ENCODE data around the gene CSNK2B. TPM values are rescaled to one million over a fixed set of nuclear protein-coding genes. Genes with fewer than 3 reads are reported as not detected.
A peak's percentile ranks its signal among the peaks of the same experiment; 100 is the strongest.

Gene CSNK2B
- total and polyA plus RNA-seq, 2 donors = 169 TPM

DNA sequence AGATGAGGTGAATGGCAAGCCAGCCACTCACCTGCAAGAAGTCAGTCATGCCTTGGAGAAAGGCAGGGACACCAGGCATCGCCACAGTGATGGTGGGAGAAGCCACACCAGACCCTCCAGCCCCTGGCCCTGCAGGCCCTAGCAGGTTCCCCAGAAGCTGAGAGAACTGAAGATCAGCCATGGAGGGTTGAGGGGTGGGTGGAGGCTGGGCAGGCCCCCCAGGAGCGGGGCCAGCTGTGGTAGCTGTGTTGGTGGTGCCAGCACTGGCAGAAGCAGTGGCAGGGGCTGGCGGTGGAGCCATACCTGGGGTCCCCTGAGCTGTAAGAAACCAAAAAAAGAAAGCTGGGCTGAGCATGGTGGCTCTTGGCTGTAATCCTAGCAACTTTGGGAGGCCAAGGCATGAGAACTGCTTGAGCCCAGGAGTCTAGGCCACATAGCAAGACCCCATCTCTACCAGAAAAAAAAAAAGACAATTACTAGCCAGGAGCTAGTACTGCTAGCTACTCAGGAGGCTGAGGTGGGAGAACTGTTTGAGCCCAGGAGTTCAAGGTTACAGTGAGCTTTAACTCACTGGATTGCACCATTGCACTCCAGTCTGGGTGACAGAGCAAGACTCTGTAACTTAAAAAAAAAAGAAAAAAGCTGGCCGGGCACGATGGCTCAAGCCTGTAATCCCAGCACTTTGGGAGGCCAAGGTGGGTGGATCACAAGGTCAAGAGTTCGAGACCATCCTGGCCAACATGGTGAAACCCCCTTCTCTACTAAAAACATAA lies 22.9 kb upstream of the CSNK2B start:
- 98% methylated on average over 6 of the region's 6 CpGs for WGBS
- H3K27me3 ChIP-seq (ENCODE audit: control insufficient read depth in 2 of 2, insufficient read depth in 1 of 2, low read length in 1 of 2) = no peaks in the 10 kb centered on the region
- H3K4me3 ChIP-seq (ENCODE audit: low read length in 2 of 2) = no peak overlapping the region
- no peaks in the 10 kb centered on the region for H3K4me1 ChIP-seq (ENCODE audit: control insufficient read depth in 2 of 2, insufficient read depth in 2 of 2, low read length in 2 of 2)
- DNase-seq (ENCODE audit: low read depth in 6 of 9, low spot score in 9 of 9) = no peak
- no peaks in the 10 kb centered on the region for H3K9me3 ChIP-seq (ENCODE audit: control insufficient read depth in 2 of 2, insufficient read depth in 1 of 2, low read length in 1 of 2)
- peaks cover 90 to 92% of the 10 kb centered on the region in 2 donors for H3K36me3 ChIP-seq (ENCODE audit: control insufficient read depth in 2 of 2, insufficient read depth in 2 of 2, low read length in 1 of 2)
- H3K27ac ChIP-seq (ENCODE audit: low read depth in 1 of 2, low read length in 1 of 2) = no peak overlapping the region

DNA sequence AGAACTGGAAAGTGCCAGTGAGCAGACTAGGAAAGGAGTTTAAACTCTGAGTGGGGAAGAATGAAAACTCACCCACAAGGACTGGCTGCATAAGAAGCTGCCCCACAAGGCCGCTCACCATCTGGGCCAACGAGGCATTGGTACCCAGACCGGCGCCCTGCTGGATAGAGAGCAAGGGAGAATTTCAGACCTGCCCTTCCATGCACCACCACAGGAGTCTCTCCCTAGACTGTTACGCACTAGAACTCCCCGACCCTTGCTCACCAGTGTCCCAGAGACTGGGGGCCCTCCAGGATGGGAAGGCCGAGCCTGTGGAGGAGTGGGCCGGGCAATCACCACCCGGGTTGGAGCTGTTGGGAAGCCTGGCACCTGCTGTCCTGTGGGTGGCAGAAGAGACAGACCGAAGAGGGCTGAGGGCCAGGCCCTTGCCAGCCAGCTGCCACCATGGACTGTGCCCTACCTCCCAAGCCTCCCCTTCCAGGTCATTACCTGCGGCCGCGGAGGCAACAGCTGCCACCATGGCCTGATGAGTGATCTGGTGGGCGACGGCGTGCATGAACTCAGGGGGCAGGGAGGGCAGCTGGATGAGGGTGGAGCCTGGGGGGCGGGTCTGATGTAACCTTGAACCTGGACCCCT lies 21.9 kb upstream of the CSNK2B start:
- Histone ChIP-seq H3K9me3 (ENCODE audit: control insufficient read depth in 2 of 2, insufficient read depth in 1 of 2, low read length in 1 of 2) (no peaks in the 10 kb centered on the region), H3K36me3 (ENCODE audit: control insufficient read depth in 2 of 2, insufficient read depth in 2 of 2, low read length in 1 of 2) (peaks cover 94 to 95% of the 10 kb centered on the region in 2 donors), H3K4me3 (ENCODE audit: low read length in 2 of 2) (no peak overlapping the region), H3K27me3 (ENCODE audit: control insufficient read depth in 2 of 2, insufficient read depth in 1 of 2, low read length in 1 of 2) (no peaks in the 10 kb centered on the region), H3K27ac (ENCODE audit: low read depth in 1 of 2, low read length in 1 of 2) (no peak overlapping the region), H3K4me1 (ENCODE audit: control insufficient read depth in 2 of 2, insufficient read depth in 2 of 2, low read length in 2 of 2) (no peaks in the 10 kb centered on the region)
- DNase-seq (ENCODE audit: low read depth in 6 of 9, low spot score in 9 of 9) = no peak
- 97% methylated on average over 17 of the region's 17 CpGs for WGBS

- Histone ChIP-seq H3K27ac (ENCODE audit: low read depth in 1 of 2, low read length in 1 of 2) (no peak overlapping the region), H3K9me3 (ENCODE audit: control insufficient read depth in 2 of 2, insufficient read depth in 1 of 2, low read length in 1 of 2) (no peaks in the 10 kb centered on the region), H3K4me1 (ENCODE audit: control insufficient read depth in 2 of 2, insufficient read depth in 2 of 2, low read length in 2 of 2) (no peaks in the 10 kb centered on the region), H3K36me3 (ENCODE audit: control insufficient read depth in 2 of 2, insufficient read depth in 2 of 2, low read length in 1 of 2) (peaks cover 87 to 93% of the 10 kb centered on the region in 2 donors), H3K27me3 (ENCODE audit: control insufficient read depth in 2 of 2, insufficient read depth in 1 of 2, low read length in 1 of 2) (no peaks in the 10 kb centered on the region), H3K4me3 (ENCODE audit: low read length in 2 of 2) (no peak overlapping the region)
- over 99% methylated on average over 9 of the region's 9 CpGs for WGBS
- no peak for DNase-seq (ENCODE audit: low read depth in 6 of 9, low spot score in 9 of 9)
These were observed 20.6 kb upstream of the CSNK2B start for GRCh38 chr6:31645325-31645724.

DNA sequence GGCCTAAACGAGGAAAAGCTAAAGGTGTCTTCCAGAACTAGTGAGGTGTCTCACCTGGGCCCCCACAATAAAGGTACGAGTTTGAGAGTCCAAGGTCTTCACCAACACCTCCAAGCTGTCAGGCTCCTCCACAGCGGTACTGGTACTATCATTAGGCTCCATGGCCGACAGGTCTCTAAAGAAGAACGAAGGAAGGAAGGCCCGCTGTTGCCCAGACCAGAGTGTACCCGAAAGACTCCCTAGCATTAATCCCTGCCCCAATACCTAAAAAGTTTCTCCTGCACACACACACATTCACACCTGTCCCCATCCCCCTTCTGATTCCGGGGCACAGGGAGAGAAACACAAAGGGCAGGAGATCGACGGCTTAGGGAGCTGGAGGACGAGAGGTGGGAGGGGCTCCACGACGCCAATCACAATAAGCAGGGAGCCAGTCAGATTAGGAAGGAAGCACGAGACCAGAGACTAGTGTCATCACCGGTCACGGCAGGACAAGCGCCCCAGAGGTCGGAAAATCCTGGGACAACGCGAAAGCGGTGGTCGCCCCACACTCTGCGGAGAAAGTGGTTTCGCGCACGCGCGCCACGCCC lies 14.2 kb upstream of the CSNK2B start:
- Histone ChIP-seq H3K9me3 (ENCODE audit: control insufficient read depth in 2 of 2, insufficient read depth in 1 of 2, low read length in 1 of 2) (no peaks in the 10 kb centered on the region), H3K36me3 (ENCODE audit: control insufficient read depth in 2 of 2, insufficient read depth in 2 of 2, low read length in 1 of 2) (peaks cover 31 to 52% of the 10 kb centered on the region in 2 donors), H3K27me3 (ENCODE audit: control insufficient read depth in 2 of 2, insufficient read depth in 1 of 2, low read length in 1 of 2) (no peaks in the 10 kb centered on the region), H3K4me1 (ENCODE audit: control insufficient read depth in 2 of 2, insufficient read depth in 2 of 2, low read length in 2 of 2) (peaks cover 9 to 19% of the 10 kb centered on the region in 2 donors), H3K27ac (ENCODE audit: low read depth in 1 of 2, low read length in 1 of 2) (peak overlapping the region; percentile 96 to 97), H3K4me3 (ENCODE audit: low read length in 2 of 2) (peak overlapping the region; percentile 72 to 86)
- 5% methylated on average over 29 of the region's 29 CpGs for WGBS
- DNase-seq (ENCODE audit: low read depth in 6 of 9, low spot score in 9 of 9) = peak in 1 of 9 donors; percentile 27

DNA sequence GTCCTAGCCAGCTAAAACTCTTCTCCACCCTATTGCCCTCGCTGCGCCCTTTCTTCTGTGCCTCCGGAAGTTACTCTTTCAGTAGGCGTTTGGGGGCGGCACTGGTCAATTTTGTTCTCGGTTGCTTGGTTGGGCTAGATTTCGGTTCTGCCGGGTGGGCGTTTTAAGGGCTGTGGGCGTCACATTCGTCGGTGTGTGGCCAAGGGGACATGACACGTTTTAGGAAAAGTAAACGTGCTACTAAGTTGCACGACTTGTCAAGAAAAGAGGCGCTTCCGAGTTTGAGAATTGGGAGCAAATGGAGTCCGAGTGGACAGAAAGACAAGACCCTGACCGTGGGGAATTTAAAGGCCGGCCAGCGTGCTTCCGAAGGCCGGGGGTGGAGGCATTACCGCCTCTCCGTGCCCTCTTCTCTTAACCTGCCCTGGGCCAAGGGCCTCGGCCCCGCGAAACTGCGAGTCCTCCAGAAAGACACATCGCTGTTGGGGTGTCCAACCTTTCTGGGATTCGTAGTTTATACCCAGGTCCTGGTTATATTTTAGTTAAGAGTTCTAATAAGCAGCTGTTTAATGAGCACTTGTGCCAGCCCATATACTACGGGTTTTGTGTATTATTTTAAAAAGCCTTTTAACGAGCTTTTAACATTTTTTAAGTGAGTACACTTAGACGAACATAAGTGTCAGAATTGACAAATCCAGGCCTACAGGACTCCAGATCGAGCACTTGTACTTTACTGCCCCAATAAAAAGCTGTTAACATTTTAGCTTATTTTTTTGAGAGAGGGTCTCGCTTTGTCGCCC lies 12.8 kb upstream of the CSNK2B start:
- WGBS = 12% methylated on average over 37 of the region's 37 CpGs
- Histone ChIP-seq H3K27ac (ENCODE audit: low read depth in 1 of 2, low read length in 1 of 2) (peak overlapping the region; percentile 96 to 97), H3K4me1 (ENCODE audit: control insufficient read depth in 2 of 2, insufficient read depth in 2 of 2, low read length in 2 of 2) (peaks cover 9 to 25% of the 10 kb centered on the region in 2 donors), H3K4me3 (ENCODE audit: low read length in 2 of 2) (peak overlapping the region; percentile 72 to 86), H3K36me3 (ENCODE audit: control insufficient read depth in 2 of 2, insufficient read depth in 2 of 2, low read length in 1 of 2) (peaks cover 26 to 47% of the 10 kb centered on the region in 2 donors), H3K9me3 (ENCODE audit: control insufficient read depth in 2 of 2, insufficient read depth in 1 of 2, low read length in 1 of 2) (no peaks in the 10 kb centered on the region), H3K27me3 (ENCODE audit: control insufficient read depth in 2 of 2, insufficient read depth in 1 of 2, low read length in 1 of 2) (no peaks in the 10 kb centered on the region)
- no peak for DNase-seq (ENCODE audit: low read depth in 6 of 9, low spot score in 9 of 9)

GRCh38 chr6:31654574-31655348 lies 11.1 kb upstream of the CSNK2B start:
- no peak overlapping the region for H3K27ac ChIP-seq (ENCODE audit: low read depth in 1 of 2, low read length in 1 of 2)
- no peaks in the 10 kb centered on the region for H3K27me3 ChIP-seq (ENCODE audit: control insufficient read depth in 2 of 2, insufficient read depth in 1 of 2, low read length in 1 of 2)
- peaks cover 21 to 41% of the 10 kb centered on the region in 2 donors for H3K4me1 ChIP-seq (ENCODE audit: control insufficient read depth in 2 of 2, insufficient read depth in 2 of 2, low read length in 2 of 2)
- no peaks in the 10 kb centered on the region for H3K9me3 ChIP-seq (ENCODE audit: control insufficient read depth in 2 of 2, insufficient read depth in 1 of 2, low read length in 1 of 2)
- DNase-seq (ENCODE audit: low read depth in 6 of 9, low spot score in 9 of 9) = no peak
- WGBS = 97% methylated on average over 8 of the region's 8 CpGs
- no peak overlapping the region for H3K4me3 ChIP-seq (ENCODE audit: low read length in 2 of 2)
- peaks cover 14 to 40% of the 10 kb centered on the region in 2 donors for H3K36me3 ChIP-seq (ENCODE audit: control insufficient read depth in 2 of 2, insufficient read depth in 2 of 2, low read length in 1 of 2)

- H3K4me1 ChIP-seq (ENCODE audit: control insufficient read depth in 2 of 2, insufficient read depth in 2 of 2, low read length in 2 of 2) = peaks cover 22 to 46% of the 10 kb centered on the region in 2 donors
- H3K36me3 ChIP-seq (ENCODE audit: control insufficient read depth in 2 of 2, insufficient read depth in 2 of 2, low read length in 1 of 2) = peaks cover 14 to 34% of the 10 kb centered on the region in 2 donors
- 97% methylated on average over 8 of the region's 8 CpGs for WGBS
- H3K27ac ChIP-seq (ENCODE audit: low read depth in 1 of 2, low read length in 1 of 2) = no peak within 1 kb of the TSS
- no peaks in the 10 kb centered on the region for H3K9me3 ChIP-seq (ENCODE audit: control insufficient read depth in 2 of 2, insufficient read depth in 1 of 2, low read length in 1 of 2)
- no peaks in the 10 kb centered on the region for H3K27me3 ChIP-seq (ENCODE audit: control insufficient read depth in 2 of 2, insufficient read depth in 1 of 2, low read length in 1 of 2)
- no peak within 1 kb of the TSS for H3K4me3 ChIP-seq (ENCODE audit: low read length in 2 of 2)
- DNase-seq (ENCODE audit: low read depth in 6 of 9, low spot score in 9 of 9) = no peak
These were observed 10.3 kb upstream of the CSNK2B start, which contains the start of gene APOM for GRCh38 chr6:31655349-31656237. APOM (plus strand) TSS chr6:31655894; CDS start chr6:31655967, 73 bp downstream.

All from thymus (tissue), 11 donors.